A673 (cell line): ENCODE measurements around the gene ZNF776. TPM values are rescaled to one million over a fixed set of nuclear protein-coding genes. Genes with fewer than 3 reads are reported as not detected.

Source experiments
- Bru-seq: library from RNA; stranded (reverse); fragments of 400-500 nt; gene quantifications from one replicate; lab custom pipeline; 2021; lab: Mats Ljungman, UMichigan
- BruChase-seq, 2 experiments: library from RNA; stranded (reverse); fragments of 400-500 nt; gene quantifications; one replicate each; lab custom pipeline; 2021; lab: Mats Ljungman, UMichigan
- BruUV-seq: library from RNA; stranded (reverse); fragments of 400-500 nt; replicated peaks from 2 replicates; lab custom pipeline; 2021; lab: Mats Ljungman, UMichigan
- CTCF ChIA-PET: fragments of 300-600 bp; sonication (Branson Sonifier 250); formaldehyde crosslinking; loops from one replicate; lab custom pipeline; 2022; ENCODE audit warnings: antibody characterized with exemption; lab: Charles Lee
- POLR2A ChIA-PET: fragments of 300-600 bp; sonication (Branson Sonifier 250); formaldehyde crosslinking; loops from one replicate; lab custom pipeline; 2022; ENCODE audit warnings: antibody characterized with exemption; ENCODE audit not compliant: low non-redundant PET; lab: Charles Lee
- DNase-seq: peaks from one replicate; pipeline ENCODE4 v3.0.0-alpha.2; 2015; ENCODE audit warnings: low spot score
- H3K27ac ChIP-seq: fragments of 200-600 bp; sonication (generic); 2 replicates; pipeline ENCODE4 v1.5.1; 2016; ENCODE audit warnings: mixed run types, low read depth, mild to moderate bottlenecking, mixed read lengths, antibody characterized with exemption, low read length; ENCODE audit not compliant: poor library complexity, severe bottlenecking
- H3K27me3 ChIP-seq: fragments of 200-600 bp; sonication (generic); replicated peaks from 2 replicates; pipeline ENCODE4 v1.6.1; 2017; ENCODE audit warnings: mixed run types, low read depth, mild to moderate bottlenecking, mixed read lengths, antibody characterized with exemption, low read length; ENCODE audit not compliant: insufficient read depth, poor library complexity
- H3K36me3 ChIP-seq: fragments of 200-600 bp; sonication (generic); 2 replicates; pipeline ENCODE4 v1.6.1; 2016; ENCODE audit warnings: mixed run types, mild to moderate bottlenecking, mixed read lengths, antibody characterized with exemption, low read length; ENCODE audit not compliant: insufficient read depth, poor library complexity, severe bottlenecking
- H3K4me1 ChIP-seq: fragments of 200-600 bp; sonication (generic); 2 replicates; pipeline ENCODE4 v1.6.1; 2017; ENCODE audit warnings: mixed run types, mild to moderate bottlenecking, mixed read lengths, antibody characterized with exemption, low read length; ENCODE audit not compliant: insufficient read depth, poor library complexity, severe bottlenecking
- H3K4me3 ChIP-seq: fragments of 200-600 bp; sonication (generic); 2 replicates; pipeline ENCODE4 v1.5.1; 2016; ENCODE audit warnings: low read depth, mixed run types, mild to moderate bottlenecking, mixed read lengths, low read length; ENCODE audit not compliant: poor library complexity, severe bottlenecking
- H3K9me3 ChIP-seq: fragments of 200-600 bp; sonication (generic); 2 replicates; pipeline ENCODE4 v1.6.1; 2016; ENCODE audit warnings: mixed run types, low read depth, mild to moderate bottlenecking, mixed read lengths, antibody characterized with exemption, low read length; ENCODE audit not compliant: poor library complexity, severe bottlenecking
- EZH2 ChIP-seq: fragments of 200-600 bp; sonication (generic); IDR thresholded peaks from 2 replicates; pipeline ENCODE4 v1.6.1; 2017; ENCODE audit warnings: borderline replicate concordance, low read depth, mild to moderate bottlenecking, mixed read lengths, antibody characterized with exemption, low read length; ENCODE audit not compliant: poor library complexity, severe bottlenecking
- intact Hi-C: fragments of 100-400 bp; cut with micrococcal nuclease; formaldehyde crosslinking; loops from one replicate; pipeline ENCODE4 v1.10.0; 2022; ENCODE audit not compliant: unreplicated experiment
- long read RNA-seq: library from polyadenylated mRNA; stranded (forward); transcript quantifications from one replicate; pipeline ENCODE4 v2.0.0, GENCODE V29; 2022
- total RNA-seq: library from RNA; stranded (reverse); gene quantifications from 2 replicates; pipeline ENCODE4 v1.2.3, GENCODE V29; 2021
- TF ChIP-seq, protein P1 (sequence below): fragments of 300-800, 200-600 bp; sonication (generic); conservative IDR thresholded peaks from 2 replicates; pipeline ENCODE4 v1.5.1; 2017; ENCODE audit warnings: low read depth, mild to moderate bottlenecking, antibody characterized with exemption, low read length, moderate library complexity, mixed read lengths

The ZNF776 gene
- 10.3 and 15.8 TPM in 2 replicates for total RNA-seq
- Bru-seq, nascent RNA, result percentile 90 among the genes with signal in this experiment
- percentile 98 among the genes with signal in this experiment for BruChase-seq, experiment 1, labeled RNA remaining after a 2-hour chase
- percentile 87 among the genes with signal in this experiment for BruChase-seq, experiment 2, labeled RNA remaining after a 6-hour chase
- long read RNA-seq, full-length matches to known transcripts, result 5 of 15 reads
- long read RNA-seq, partial matches to known transcripts, result 0 of 15 reads
- long read RNA-seq, other reads (novel, unspliced or antisense), result 10 of 15 reads

DNA sequence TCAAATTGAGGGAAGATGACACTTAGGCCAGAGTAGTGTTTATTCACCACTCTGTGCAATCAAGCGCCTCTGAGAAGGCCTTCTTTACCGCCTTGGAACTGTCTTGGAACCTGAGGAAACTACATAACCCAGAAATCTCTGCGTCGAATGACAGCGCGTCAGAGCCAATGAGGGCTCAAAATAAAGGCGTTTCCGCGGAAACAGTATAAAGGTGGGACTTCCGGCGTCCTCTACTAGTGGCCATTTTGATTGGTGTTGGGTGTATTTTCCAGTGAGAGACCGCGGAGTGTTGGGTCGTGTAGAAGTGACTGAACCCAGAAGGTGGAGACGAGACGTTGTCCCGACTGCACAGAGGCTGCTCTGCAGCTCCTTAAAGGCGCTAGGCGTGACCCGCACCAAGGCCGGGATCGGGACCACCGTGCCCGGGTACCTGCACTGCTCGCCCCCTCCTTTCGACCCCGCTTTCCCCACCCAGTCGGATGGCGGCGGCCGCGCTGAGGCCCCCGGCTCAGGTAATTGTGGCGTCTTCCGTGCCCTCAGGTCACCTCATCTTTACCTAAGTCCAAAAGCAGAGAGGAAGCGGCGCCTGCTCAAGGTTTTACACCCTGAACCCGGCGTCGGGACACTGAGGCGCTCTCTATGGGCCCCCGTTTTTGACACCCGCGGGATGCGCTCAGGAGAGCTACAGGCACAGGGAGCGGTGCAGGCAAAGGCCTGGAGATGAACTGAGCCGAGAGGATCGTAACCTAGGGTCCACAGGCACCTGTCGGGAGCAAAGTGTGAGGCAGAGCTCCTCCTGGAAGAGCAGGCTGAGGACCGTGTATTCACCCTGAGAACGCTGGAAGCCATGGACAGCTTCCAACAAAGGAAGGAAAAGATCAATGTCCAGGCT, at the start of gene ZNF776:
Gene ZNF776, plus strand, starts transcription at position 236 of the 892 bp plus-strand sequence. Its CDS starts 244 bp downstream, at position 480.
- Histone ChIP-seq H3K4me1 (peaks cover 2% of the 10 kb centered on the region), H3K4me3 (peak within 1 kb of the TSS; percentile 78), H3K27me3 (no peaks in the 10 kb centered on the region), H3K9me3 (peaks cover 33% of the 10 kb centered on the region), H3K36me3 (peaks cover 41% of the 10 kb centered on the region), H3K27ac (peak within 1 kb of the TSS; percentile 74)
- DNase-seq, result peak; percentile 96
- no peak for TF ChIP-seq EZH2
- TF ChIP-seq, protein P1, sequence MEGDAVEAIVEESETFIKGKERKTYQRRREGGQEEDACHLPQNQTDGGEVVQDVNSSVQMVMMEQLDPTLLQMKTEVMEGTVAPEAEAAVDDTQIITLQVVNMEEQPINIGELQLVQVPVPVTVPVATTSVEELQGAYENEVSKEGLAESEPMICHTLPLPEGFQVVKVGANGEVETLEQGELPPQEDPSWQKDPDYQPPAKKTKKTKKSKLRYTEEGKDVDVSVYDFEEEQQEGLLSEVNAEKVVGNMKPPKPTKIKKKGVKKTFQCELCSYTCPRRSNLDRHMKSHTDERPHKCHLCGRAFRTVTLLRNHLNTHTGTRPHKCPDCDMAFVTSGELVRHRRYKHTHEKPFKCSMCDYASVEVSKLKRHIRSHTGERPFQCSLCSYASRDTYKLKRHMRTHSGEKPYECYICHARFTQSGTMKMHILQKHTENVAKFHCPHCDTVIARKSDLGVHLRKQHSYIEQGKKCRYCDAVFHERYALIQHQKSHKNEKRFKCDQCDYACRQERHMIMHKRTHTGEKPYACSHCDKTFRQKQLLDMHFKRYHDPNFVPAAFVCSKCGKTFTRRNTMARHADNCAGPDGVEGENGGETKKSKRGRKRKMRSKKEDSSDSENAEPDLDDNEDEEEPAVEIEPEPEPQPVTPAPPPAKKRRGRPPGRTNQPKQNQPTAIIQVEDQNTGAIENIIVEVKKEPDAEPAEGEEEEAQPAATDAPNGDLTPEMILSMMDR, result no peak
- CTCF ChIA-PET, result interaction anchor here (0.7 kb wide), 1 partner anchor 80 kb away, joined by 3 read pairs; no protein-coding TSS in a partner anchor
- intact Hi-C loops, result no loop called here
- BruUV-seq, result no TSS peak
- POLR2A ChIA-PET, result no interaction called here

- intact Hi-C loops, result no loop called here
- ChIA-PET CTCF (no interaction called here), POLR2A (no interaction called here)
- no peak overlapping the region for H3K27ac ChIP-seq
- no peak for DNase-seq
- no peak overlapping the region for H3K4me3 ChIP-seq
- no peak for TF ChIP-seq EZH2
- TF ChIP-seq, protein P1, result no peak
- no peaks in the 10 kb centered on the region for H3K4me1 ChIP-seq
- BruUV-seq, result no TSS peak
- no peaks in the 10 kb centered on the region for H3K27me3 ChIP-seq
- H3K9me3 ChIP-seq, result peaks cover 59% of the 10 kb centered on the region
- peaks cover 9% of the 10 kb centered on the region for H3K36me3 ChIP-seq
Measured at GRCh38 chr19:57701625-57702024, 45.0 kb upstream of the ZNF776 start.

- ChIA-PET CTCF (no interaction called here), POLR2A (no interaction called here)
- BruUV-seq, result no TSS peak
- Histone ChIP-seq H3K27ac (no peak overlapping the region), H3K4me1 (no peaks in the 10 kb centered on the region), H3K36me3 (peaks cover 9% of the 10 kb centered on the region), H3K27me3 (no peaks in the 10 kb centered on the region), H3K4me3 (no peak overlapping the region), H3K9me3 (peaks cover 54% of the 10 kb centered on the region)
- DNase-seq, result no peak
- TF ChIP-seq, protein P1, result no peak
- TF ChIP-seq EZH2, result no peak
- intact Hi-C loops, result no loop called here
Measured at GRCh38 chr19:57706346-57706745, 40.3 kb upstream of the ZNF776 start.
